Heart left ventricle (tissue), 13 donors: Measurements from ENCODE around the gene TRAPPC5.

Experiments
- CTCF ChIP-seq, 12 donors: fragments of 200-600 bp; sonication (generic) in 4 of 12; IDR thresholded peaks; one replicate each; pipeline versions ENCODE4 v1.5.0 to v1.8.0; 2018 to 2022; ENCODE audit warnings: antibody characterized with exemption in 12 of 12, mild to moderate bottlenecking in 5 of 12
- POLR2A ChIP-seq, 2 donors: fragments of 450-650 bp; IDR thresholded peaks; one replicate each; pipeline ENCODE4 v1.6.1; 2017; ENCODE audit warnings: antibody characterized with exemption in 2 of 2, mild to moderate bottlenecking in 2 of 2, moderate library complexity in 2 of 2
- donor health status: ischemic (EF 13 %, LVEDD 7.1; RV severe dilation, severe dysfunction).
- donor health status: DM: no; HTN: yes; CAD: no.
- donor health status: DM: no; HTN: no; CAD: no.
- donor health status: ischemic (EF 25% LVEDD 6.9; RV normal size, moderate dysfunction).
- donor health status: ischemic (EF 25% LVEDD 5.7; RV mildly dilated, moderate dysfunction).
- donor health status: ischemic (EF 35%, LVEDD 5.7; RV mildly dilated, moderate dysfunction).
- donor health status: nonischemic (EF 11% LVEDD 7.7; RV severe dilation, severe dysfunction).
- donor health status: DM: yes; HTN: yes; CAD: no.
- donor health status: PGD.
- donor health status: ischemic (EF 29% LVEDD 5.4; RV normal size, mild dysfunction).
- donor health status: nonischemic (EF 23%, LVEDD 6.1; RV moderate dilation, normal function).

- no peak for TF ChIP-seq CTCF (IDR thresholded peaks at IDR 0.05)
- TF ChIP-seq POLR2A (IDR thresholded peaks at IDR 0.05), result no peak
Measured at GRCh38 chr19:7662657-7663056, 18.0 kb upstream of the TRAPPC5 start.
